ENCODE data around the gene PLEKHH2. TPM values are rescaled to one million over a fixed set of nuclear protein-coding genes. Genes with fewer than 3 reads are reported as not detected.
A peak's percentile ranks its signal among the peaks of the same experiment; 100 is the strongest.

Gene PLEKHH2
- total and polyA plus RNA-seq, 2 of the 13 experiments (the other 11 are each of a cell fraction or from before 2014, with no cell fraction given): 1.1 to 3.0 TPM

DNA sequence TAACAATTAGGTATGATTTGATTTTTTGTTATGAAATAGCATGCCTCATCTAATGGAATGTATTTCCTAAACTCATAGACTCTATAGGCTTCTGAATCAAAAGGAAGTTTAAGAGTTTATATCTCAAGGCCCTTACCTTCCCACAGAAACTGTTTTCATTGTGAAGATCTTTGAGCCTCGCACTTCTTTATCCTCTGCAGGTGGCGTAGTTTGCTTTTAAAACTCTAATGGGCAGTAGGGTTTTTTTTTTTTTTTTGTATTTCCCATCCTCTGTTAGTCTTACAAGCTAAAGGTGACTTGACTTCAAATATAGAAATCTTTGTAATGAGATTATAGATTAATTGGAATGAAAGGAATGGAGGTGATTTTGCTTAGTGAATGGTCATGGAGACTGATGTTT is 165.1 kb downstream of the PLEKHH2 start:
- intact Hi-C loops (cut with micrococcal nuclease; ENCODE audit: unreplicated experiment): no loop called here

More for the DNA sequence above, 165.1 kb downstream of the PLEKHH2 start:
- in situ Hi-C loops (cut with HindIII; ENCODE audit: extremely low pct_ligation_motif_present, low pct_unique_long_range_greater_than_20kb): no loop called here
- no peak overlapping the region for H3K4me2 ChIP-seq (ENCODE audit: low read depth, low read length)
- ATAC-seq (no peak), FAIRE-seq (no peak), DNase-seq (ENCODE audit: low spot score) (peak; percentile 18)
- no peak overlapping the region for H3K4me3 ChIP-seq (replicated peaks in 1 of 3; ENCODE audit: insufficient read depth in 1 of 3, low read depth in 2 of 3, low read length in 3 of 3)
- peaks cover 56% of the 10 kb centered on the region for H3K4me1 ChIP-seq (ENCODE audit: insufficient read depth, low read length)
- TF ChIP-seq CTCF (CRISPR knock-in tag; IDR thresholded peaks at IDR 0.05) (peak; percentile 60), ZNF292 (CRISPR knock-in tag; IDR thresholded peaks at IDR 0.05; ENCODE audit: borderline replicate concordance, low read depth) (no peak), STAG1 (CRISPR knock-in tag; IDR thresholded peaks at IDR 0.05) (peak; percentile 51), GABPB1 (CRISPR knock-in tag; IDR thresholded peaks at IDR 0.05) (no peak), REPIN1 (CRISPR knock-in tag; IDR thresholded peaks at IDR 0.05; ENCODE audit: borderline replicate concordance, low read depth) (no peak), ZFP62 (CRISPR knock-in tag; IDR thresholded peaks at IDR 0.05) (no peak), ZNF556 (CRISPR knock-in tag; IDR thresholded peaks at IDR 0.05; ENCODE audit: borderline replicate concordance) (no peak), SAP130 (CRISPR knock-in tag; IDR thresholded peaks at IDR 0.05; ENCODE audit: low read depth) (0 out of 2 replicates have a peak, but pooled peaks have one; percentile 7)
- TF ChIP-seq, protein P1, sequence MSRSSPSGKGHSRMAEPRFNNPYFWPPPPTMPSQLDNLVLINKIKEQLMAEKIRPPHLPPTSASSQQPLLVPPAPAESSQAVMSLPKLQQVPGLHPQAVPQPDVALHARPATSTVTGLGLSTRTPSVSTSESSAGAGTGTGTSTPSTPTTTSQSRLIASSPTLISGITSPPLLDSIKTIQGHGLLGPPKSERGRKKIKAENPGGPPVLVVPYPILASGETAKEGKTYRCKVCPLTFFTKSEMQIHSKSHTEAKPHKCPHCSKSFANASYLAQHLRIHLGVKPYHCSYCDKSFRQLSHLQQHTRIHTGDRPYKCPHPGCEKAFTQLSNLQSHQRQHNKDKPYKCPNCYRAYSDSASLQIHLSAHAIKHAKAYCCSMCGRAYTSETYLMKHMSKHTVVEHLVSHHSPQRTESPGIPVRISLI (CRISPR knock-in tag; IDR thresholded peaks at IDR 0.05; ENCODE audit: borderline replicate concordance): peak; percentile 93
- TF ChIP-seq, protein P2, sequence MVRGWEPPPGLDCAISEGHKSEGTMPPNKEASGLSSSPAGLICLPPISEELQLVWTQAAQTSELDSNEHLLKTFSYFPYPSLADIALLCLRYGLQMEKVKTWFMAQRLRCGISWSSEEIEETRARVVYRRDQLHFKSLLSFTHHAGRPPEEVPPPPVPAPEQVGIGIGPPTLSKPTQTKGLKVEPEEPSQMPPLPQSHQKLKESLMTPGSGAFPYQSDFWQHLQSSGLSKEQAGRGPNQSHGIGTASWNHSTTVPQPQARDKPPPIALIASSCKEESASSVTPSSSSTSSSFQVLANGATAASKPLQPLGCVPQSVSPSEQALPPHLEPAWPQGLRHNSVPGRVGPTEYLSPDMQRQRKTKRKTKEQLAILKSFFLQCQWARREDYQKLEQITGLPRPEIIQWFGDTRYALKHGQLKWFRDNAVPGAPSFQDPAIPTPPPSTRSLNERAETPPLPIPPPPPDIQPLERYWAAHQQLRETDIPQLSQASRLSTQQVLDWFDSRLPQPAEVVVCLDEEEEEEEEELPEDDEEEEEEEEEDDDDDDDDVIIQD (CRISPR knock-in tag; IDR thresholded peaks at IDR 0.05; ENCODE audit: low read depth): 0 out of 2 replicates have a peak, but pooled peaks have one; percentile 8
- TF ChIP-seq, protein P3, sequence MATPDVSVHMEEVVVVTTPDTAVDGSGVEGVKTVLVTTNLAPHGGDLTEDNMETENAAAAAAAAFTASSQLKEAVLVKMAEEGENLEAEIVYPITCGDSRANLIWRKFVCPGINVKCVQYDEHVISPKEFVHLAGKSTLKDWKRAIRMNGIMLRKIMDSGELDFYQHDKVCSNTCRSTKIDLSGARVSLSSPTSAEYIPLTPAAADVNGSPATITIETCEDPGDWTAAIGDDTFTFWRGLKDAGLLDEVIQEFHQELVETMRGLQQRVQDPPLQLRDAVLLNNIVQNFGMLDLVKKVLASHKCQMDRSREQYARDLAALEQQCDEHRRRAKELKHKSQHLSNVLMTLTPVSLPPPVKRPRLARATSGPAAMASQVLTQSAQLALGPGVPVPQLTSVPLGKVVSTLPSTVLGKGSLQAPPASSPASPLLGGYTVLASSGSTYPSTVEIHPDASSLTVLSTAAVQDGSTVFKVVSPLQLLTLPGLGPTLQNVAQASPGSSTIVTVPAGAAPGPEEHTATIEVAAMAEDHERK (CRISPR knock-in tag; IDR thresholded peaks at IDR 0.05; ENCODE audit: low read depth): no peak
- H4K20me1 ChIP-seq (ENCODE audit: insufficient read depth, low read length): no peaks in the 10 kb centered on the region
- no peak overlapping the region for H3K9ac ChIP-seq (ENCODE audit: insufficient read depth, low read depth, low read length)
- POLR2A ChIA-PET: no interaction called here
- no peaks in the 10 kb centered on the region for H3K36me3 ChIP-seq (replicated peaks in 1 of 2; ENCODE audit: control insufficient read depth in 1 of 2, insufficient read depth in 2 of 2, low read length in 2 of 2)
- H3K27ac ChIP-seq (ENCODE audit: extremely low read length, insufficient read depth, low read length): no peak overlapping the region
- BruUV-seq (replicated peaks): no TSS peak
- CTCF ChIA-PET (ENCODE audit: low intra/inter-chr PET ratio, low total read pairs): interaction anchor here (0.7 kb wide), 1 partner anchor 32 kb away, joined by 3 read pairs; no protein-coding TSS in a partner anchor
- 87% methylated on average over 2 of the region's 2 CpGs for WGBS (ENCODE audit: low lambda C conversion rate)
- no peak overlapping the region for H2AFZ ChIP-seq (ENCODE audit: low read length)
- no peaks in the 10 kb centered on the region for H3K79me2 ChIP-seq (ENCODE audit: insufficient read depth, low read length)
- no peaks in the 10 kb centered on the region for H3K9me3 ChIP-seq (ENCODE audit: low read length)
- H3K27me3 ChIP-seq (ENCODE audit: control insufficient read depth in 1 of 2, insufficient read depth in 2 of 2, low read length in 2 of 2): no peaks in the 10 kb centered on the region
